Stimulated activated CD8-positive, alpha-beta memory T cell treated with anti-CD3 and anti-CD28 coated beads, Interleukin-2, amount 100 ng/mL, for 48 hours (primary cell): ENCODE measurements around the gene SS18L1.
A peak's percentile ranks its signal among the peaks of the same experiment; 100 is the strongest.

Experiments used
- DNase-seq, 2 donors: peaks; one replicate each; pipeline ENCODE4 v3.0.0-alpha.2; 2020; ENCODE audit warnings: low read depth in 2 of 2

The SS18L1 gene

GRCh38 chr20:62155428-62156253, 12.1 kb downstream of the SS18L1 start:
- DNase-seq = no peak

DNA sequence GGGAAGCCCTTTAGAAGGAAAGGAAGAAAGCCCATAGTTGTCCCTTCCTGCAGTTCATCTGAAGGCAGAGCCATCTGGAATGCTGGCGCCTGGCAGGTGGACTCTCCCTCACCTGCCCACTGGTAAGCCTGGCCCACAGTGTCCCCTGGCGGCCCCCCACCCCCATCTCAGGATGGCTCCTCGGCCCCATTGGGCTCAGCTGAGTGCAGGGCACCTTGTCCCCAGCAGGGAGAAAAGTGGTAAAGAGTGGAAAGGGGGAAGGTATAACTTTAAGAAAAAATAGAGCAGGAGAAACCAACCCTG, 12.6 kb downstream of the SS18L1 start:
- DNase-seq = no peak

- peak; percentile 67 to 68 for DNase-seq
These were observed 13.2 kb downstream of the SS18L1 start for GRCh38 chr20:62156592-62157386.

DNA sequence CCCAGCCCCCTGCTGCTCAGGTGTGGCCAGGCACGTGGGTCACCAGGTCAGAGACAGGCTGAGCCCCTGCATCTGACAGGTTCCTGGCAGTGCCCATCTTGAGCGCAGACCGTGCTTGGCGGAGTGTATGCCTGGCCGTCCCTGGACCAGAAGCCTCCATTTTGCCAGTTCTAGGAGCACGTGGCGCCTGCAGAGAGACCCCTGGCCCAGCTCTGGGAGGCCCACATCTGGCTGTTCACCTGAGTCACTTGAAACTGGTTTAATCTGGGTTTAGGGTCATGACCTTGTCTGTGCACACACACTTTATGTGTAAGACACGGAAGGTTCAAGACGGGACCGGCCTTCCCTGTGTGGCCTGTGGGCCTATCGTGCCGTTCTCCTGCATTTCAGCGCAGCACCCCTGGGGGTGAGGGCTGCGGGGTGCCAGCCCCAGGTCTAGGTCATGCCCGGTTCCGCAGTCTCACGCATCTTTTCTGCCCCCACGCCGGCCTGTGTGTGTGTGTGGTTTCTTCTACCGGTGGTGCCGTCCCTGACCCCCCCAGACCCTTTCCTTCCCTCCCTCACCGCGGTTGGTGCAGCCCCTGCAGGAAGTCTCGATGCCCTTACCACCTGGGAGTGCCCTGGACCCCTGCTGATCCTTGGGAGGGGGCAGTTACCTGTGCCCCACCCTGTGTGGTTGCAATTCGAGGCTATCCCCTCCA, 14.0 kb downstream of the SS18L1 start:
- no peak for DNase-seq

DNA sequence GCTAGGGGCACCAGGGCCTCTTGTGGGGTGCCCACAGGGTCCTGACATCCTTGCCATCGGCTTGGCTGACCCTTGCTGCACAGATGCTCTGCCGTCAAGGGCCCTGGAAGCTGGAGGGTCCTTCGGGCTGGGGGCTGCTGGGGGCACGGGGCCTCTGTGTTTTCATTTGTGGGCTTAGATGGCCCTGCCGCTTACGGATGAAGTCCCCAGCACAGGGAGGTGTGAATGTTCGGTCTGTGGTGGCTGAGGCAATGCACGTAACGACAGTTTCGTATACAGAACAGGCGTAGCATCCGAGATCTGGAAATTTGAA, 14.5 kb downstream of the SS18L1 start:
- DNase-seq = no peak

- DNase-seq = no peak
These were observed 15.0 kb downstream of the SS18L1 start for GRCh38 chr20:62158541-62158940.

DNA sequence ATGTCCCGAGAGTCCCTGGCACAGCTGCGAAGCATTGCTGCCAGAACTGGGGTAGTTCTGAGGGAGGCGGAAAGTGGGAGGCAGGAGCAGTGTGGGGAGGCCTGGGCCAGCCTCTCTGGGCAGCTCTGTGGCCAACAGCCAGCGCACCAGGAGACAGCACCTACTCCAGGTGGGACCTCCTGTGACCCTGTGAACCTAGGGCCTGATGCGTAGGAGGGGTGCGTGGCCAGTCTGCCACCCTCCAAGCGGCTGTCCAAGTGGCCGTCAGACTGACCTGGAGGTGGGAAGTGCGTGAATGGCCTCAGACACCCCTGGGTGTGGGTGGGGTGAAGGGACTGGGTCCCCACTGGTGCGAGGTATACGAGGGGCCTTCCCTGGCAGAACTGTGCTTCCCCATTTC, 15.5 kb downstream of the SS18L1 start:
- DNase-seq = no peak

GRCh38 chr20:62159839-62160238, 16.3 kb downstream of the SS18L1 start:
- peak; percentile 57 to 75 for DNase-seq

- no peak for DNase-seq
These were observed 16.7 kb downstream of the SS18L1 start for GRCh38 chr20:62160253-62160652.

DNA sequence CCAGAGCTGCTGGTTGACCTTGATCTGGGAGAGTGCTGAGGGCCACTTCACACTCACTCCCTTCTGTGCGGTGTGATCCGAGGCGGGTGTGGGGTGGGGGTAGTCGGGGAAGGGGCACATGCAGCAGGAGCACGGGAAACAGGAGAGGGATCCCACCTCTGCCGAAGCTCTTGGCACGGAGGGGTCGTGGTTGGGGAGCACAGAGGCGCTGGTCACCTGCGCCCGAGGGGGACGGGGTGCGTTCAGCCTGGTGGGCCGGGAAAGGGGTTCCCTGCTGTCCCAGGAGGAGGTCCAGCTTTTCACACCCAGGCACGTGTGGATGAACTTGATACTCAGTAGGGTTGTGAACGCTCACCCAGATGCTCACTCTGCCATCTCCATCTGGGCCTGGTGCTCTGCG, 17.3 kb downstream of the SS18L1 start:
- no peak for DNase-seq

- no peak for DNase-seq
These were observed 17.8 kb downstream of the SS18L1 start for GRCh38 chr20:62161347-62161746.

- no peak for DNase-seq
These were observed 19.4 kb downstream of the SS18L1 start for GRCh38 chr20:62162765-62163484.

DNA sequence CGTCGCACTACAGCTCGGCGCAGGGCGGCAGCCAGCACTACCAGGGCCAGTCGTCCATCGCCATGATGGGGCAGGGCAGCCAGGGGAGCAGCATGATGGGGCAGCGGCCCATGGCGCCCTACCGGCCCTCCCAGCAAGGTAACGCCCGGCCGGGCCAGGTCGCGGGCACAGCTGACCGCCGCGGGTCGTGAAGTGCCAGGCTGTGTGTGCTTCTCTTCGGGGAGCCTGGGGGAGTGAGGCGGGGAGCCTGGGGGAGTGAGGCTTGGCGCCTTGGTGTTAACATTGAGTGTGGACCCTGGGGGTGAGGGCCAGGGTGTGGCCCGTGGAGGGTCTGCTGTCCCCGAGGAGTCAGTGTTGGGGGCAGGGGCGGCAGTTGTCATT, 19.9 kb downstream of the SS18L1 start:
- DNase-seq = no peak

DNA sequence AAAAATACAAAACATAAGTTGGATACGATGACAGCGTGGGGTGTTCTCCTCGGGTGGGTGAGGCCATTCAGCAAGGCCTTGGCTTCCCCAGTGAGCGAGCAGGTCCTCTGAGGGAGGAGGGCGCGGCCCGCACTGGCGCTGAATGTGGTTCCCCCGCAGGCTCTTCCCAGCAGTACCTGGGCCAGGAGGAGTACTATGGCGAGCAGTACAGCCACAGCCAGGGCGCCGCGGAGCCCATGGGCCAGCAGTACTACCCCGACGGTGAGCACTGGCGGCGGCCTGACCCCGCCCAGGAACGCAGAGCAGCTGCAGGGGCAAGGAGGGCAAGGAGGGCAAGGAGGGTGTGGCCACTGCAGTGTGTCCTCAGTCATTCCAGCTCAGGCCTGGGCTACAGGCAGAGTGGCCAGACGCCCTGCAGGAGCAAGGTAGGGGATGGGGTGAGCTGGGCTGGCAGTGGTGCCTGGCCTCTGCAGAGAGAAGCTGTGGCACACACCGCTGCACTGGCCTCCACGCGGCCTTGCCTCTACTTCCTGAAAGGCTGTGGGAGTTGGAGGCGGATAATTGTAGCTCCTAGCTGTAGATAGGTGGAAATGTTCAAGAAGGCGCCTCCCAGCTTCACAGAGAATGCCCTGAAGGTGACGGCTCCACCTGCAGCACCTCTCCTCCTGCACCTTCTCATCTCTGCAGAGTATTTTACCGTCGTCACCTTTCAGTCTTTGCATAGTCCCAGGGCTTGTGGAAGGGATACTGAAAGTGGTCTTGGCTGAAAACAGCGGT, 20.6 kb downstream of the SS18L1 start:
- no peak for DNase-seq

GRCh38 chr20:62164879-62165761, 21.6 kb downstream of the SS18L1 start:
- no peak for DNase-seq

GRCh38 chr20:62165762-62166399, 22.3 kb downstream of the SS18L1 start:
- no peak for DNase-seq

GRCh38 chr20:62167474-62167873, 23.9 kb downstream of the SS18L1 start:
- DNase-seq = no peak

- DNase-seq = no peak
These were observed 24.5 kb downstream of the SS18L1 start for GRCh38 chr20:62168061-62168460.

GRCh38 chr20:62168890-62169435, 25.4 kb downstream of the SS18L1 start:
- no peak for DNase-seq

- no peak for DNase-seq
These were observed 27.0 kb downstream of the SS18L1 start for GRCh38 chr20:62170536-62170935.
